Upper lobe of right lung (tissue), 1 donor: Measurements from ENCODE around the gene WIF1. TPM values are rescaled to one million over a fixed set of nuclear protein-coding genes. Genes with fewer than 3 reads are reported as not detected.
A peak's percentile ranks its signal among the peaks of the same experiment; 100 is the strongest.

ENCODE experiments used
- ATAC-seq: fragments of 200-7000 bp; cut with Tn5 transposase; one replicate; pipeline ENCODE4 v1.9.1; 2020; ENCODE audit warnings: mild to moderate bottlenecking, moderate library complexity
- DNase-seq: peaks from one replicate; pipeline ENCODE4 v3.0.0-alpha.2; 2020
- H3K27ac ChIP-seq: fragments of 200-600 bp; one replicate; pipeline ENCODE4 v1.8.0; 2022
- H3K27me3 ChIP-seq: fragments of 200-600 bp; one replicate; pipeline ENCODE4 v1.8.0; 2022; ENCODE audit warnings: mild to moderate bottlenecking
- H3K36me3 ChIP-seq: fragments of 200-600 bp; one replicate; pipeline ENCODE4 v1.8.0; 2022
- H3K4me1 ChIP-seq: fragments of 200-600 bp; one replicate; pipeline ENCODE4 v1.8.0; 2022
- H3K4me3 ChIP-seq: fragments of 200-600 bp; one replicate; pipeline ENCODE4 v1.8.0; 2022; ENCODE audit warnings: mild to moderate bottlenecking
- H3K9me3 ChIP-seq: fragments of 200-600 bp; one replicate; pipeline ENCODE4 v1.8.0; 2022
- intact Hi-C: fragments of 100-400 bp; cut with DNase I; formaldehyde crosslinking; loops from one replicate; pipeline ENCODE4 v1.11.0; 2022
- total RNA-seq: library from RNA; stranded (reverse); fragmentation: NEBNext Ultra II Directional; extraction: Animal tissue kit (Norgen Biotek cat#: 25700); gene quantifications from one replicate; pipeline ENCODE4 v1.2.1, GENCODE V29; 2021
- TF ChIP-seq, protein P1 (sequence below): fragments of 200-600 bp; IDR thresholded peaks from one replicate; pipeline ENCODE4 v1.8.0; 2022; ENCODE audit warnings: antibody characterized with exemption
- donor health status: DM: no; HTN: yes; CAD: no; lungs with severe emphysema.

The WIF1 gene
- total RNA-seq, 1 donor from 2014 or later: 171 TPM

DNA sequence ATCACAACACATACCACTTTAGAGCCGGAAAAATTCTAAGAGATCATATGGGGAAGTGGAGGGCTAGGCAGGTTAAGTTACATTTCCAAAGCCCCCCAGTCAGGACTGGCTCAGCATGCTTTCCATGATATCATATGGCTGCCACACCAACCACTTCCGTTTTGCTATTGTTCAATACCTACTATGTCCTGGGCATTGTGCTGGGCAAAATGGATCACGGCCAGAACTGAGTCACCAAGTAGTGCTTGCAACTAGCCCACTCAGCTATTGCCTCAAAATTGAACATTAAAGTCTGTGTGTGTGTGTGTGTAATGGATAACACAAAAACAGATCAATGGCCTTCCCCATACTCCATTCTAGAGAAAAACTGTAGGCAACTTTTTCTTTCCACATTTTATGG is 22.7 kb downstream of the WIF1 start:
- intact Hi-C loops: no loop called here
- TF ChIP-seq, protein P1, sequence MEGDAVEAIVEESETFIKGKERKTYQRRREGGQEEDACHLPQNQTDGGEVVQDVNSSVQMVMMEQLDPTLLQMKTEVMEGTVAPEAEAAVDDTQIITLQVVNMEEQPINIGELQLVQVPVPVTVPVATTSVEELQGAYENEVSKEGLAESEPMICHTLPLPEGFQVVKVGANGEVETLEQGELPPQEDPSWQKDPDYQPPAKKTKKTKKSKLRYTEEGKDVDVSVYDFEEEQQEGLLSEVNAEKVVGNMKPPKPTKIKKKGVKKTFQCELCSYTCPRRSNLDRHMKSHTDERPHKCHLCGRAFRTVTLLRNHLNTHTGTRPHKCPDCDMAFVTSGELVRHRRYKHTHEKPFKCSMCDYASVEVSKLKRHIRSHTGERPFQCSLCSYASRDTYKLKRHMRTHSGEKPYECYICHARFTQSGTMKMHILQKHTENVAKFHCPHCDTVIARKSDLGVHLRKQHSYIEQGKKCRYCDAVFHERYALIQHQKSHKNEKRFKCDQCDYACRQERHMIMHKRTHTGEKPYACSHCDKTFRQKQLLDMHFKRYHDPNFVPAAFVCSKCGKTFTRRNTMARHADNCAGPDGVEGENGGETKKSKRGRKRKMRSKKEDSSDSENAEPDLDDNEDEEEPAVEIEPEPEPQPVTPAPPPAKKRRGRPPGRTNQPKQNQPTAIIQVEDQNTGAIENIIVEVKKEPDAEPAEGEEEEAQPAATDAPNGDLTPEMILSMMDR: no peak

DNA sequence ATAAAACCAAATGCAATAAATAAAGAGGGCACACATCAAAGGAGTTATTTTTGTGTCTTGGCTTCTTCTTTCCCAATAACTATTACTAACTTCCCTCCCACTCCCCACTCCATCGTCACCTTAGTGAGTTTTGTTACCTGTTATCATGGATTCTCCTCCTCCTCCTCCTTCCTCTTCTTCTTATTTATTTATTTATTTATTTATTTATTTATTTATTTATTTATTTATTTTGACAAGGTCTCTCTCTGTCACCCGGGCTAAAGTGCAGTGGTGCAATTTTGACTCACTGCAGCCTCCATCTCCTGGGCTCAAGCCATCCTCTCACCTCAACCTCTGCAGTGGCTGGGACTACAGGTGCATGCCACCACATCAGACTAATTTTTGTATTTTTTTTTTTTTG is 26.4 kb downstream of the WIF1 start:
- ATAC-seq (no peak), DNase-seq (no peak)
- H3K36me3 ChIP-seq: no peaks in the 10 kb centered on the region
- no peak overlapping the region for H3K4me3 ChIP-seq
- intact Hi-C loops: no loop called here
- H3K27ac ChIP-seq: no peak overlapping the region
- no peaks in the 10 kb centered on the region for H3K9me3 ChIP-seq
- TF ChIP-seq, protein P1: no peak
- no peaks in the 10 kb centered on the region for H3K4me1 ChIP-seq
- no peaks in the 10 kb centered on the region for H3K27me3 ChIP-seq

More for the DNA sequence above, 22.7 kb downstream of the WIF1 start:
- no peak overlapping the region for H3K4me3 ChIP-seq
- H3K27ac ChIP-seq: no peak overlapping the region
- no peaks in the 10 kb centered on the region for H3K36me3 ChIP-seq
- no peaks in the 10 kb centered on the region for H3K9me3 ChIP-seq
- ATAC-seq (peak; percentile 10), DNase-seq (no peak)
- H3K4me1 ChIP-seq: no peaks in the 10 kb centered on the region
- H3K27me3 ChIP-seq: no peaks in the 10 kb centered on the region

DNA sequence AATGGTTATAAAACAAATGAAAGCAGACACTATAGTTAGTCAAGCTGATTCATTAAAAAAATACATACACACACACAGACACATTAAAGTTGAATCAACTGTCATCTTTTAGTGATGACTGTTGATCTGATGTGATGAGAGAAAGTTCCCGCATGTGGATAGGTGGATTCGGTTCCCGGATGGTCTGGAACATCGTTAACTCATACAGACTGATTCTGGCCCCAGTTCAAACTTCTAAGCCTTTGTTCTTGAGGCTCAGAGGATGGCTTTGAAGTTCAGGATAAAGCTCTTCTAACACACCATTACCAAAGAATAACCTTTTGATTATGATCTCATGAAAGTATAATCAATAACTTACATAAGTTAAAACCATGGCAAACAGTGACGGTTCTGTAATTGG is 27.5 kb downstream of the WIF1 start:
- intact Hi-C loops: no loop called here
- Histone ChIP-seq H3K4me1 (no peaks in the 10 kb centered on the region), H3K36me3 (no peaks in the 10 kb centered on the region), H3K4me3 (no peak overlapping the region), H3K27me3 (no peaks in the 10 kb centered on the region), H3K27ac (no peak overlapping the region), H3K9me3 (no peaks in the 10 kb centered on the region)
- TF ChIP-seq, protein P1: no peak
- ATAC-seq: no peak
- DNase-seq: no peak

DNA sequence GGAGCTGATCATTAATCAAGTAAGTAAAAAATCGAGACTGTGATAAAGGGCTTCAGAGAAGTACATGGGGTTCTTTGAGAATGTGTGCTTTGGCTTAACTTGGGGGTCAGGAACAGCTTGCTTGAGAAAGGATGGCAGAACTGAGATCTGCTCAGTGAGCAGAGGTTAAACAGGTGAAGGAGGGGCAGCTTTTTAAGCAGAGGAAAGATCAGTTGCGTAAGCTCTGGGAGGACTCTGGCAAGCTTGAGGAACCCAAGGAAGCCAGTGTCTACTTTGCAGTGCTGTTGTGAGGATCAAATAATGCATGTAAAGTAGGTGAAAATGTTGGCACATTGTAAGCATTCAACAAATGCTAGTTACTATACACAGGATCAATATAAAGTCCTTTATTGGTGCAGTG is 30.6 kb downstream of the WIF1 start:
- H3K27ac ChIP-seq: no peak overlapping the region
- DNase-seq (no peak), ATAC-seq (peak; percentile 47)
- intact Hi-C loops: no loop called here
- H3K4me1 ChIP-seq: no peaks in the 10 kb centered on the region
- TF ChIP-seq, protein P1: no peak
- H3K4me3 ChIP-seq: no peak overlapping the region
- H3K9me3 ChIP-seq: no peaks in the 10 kb centered on the region
- no peaks in the 10 kb centered on the region for H3K27me3 ChIP-seq
- no peaks in the 10 kb centered on the region for H3K36me3 ChIP-seq

DNA sequence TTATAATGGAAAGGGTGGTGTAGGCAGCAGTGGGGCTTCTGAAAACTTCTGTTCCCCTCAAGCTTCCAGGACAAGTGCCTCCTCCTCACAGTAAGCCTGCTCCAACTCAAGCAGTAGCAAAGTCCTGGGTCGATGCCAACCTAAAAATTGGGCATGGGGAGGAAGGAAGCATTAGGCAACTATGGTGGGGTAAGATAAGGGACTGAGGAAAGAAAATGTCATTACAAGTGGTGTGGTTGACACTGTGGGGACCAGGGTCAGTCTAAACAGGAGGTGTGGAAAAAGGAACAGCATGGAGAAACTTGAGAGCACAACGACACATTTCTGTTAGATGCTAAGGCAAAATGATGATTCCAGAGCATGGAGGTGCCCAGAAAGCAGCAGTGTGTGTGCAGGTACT is 34.9 kb downstream of the WIF1 start:
- no peak overlapping the region for H3K27ac ChIP-seq
- intact Hi-C loops: no loop called here
- H3K27me3 ChIP-seq: no peaks in the 10 kb centered on the region
- H3K36me3 ChIP-seq: no peaks in the 10 kb centered on the region
- no peaks in the 10 kb centered on the region for H3K9me3 ChIP-seq
- TF ChIP-seq, protein P1: no peak
- H3K4me3 ChIP-seq: no peak overlapping the region
- H3K4me1 ChIP-seq: no peaks in the 10 kb centered on the region
- ATAC-seq: peak; percentile 45
- no peak for DNase-seq

DNA sequence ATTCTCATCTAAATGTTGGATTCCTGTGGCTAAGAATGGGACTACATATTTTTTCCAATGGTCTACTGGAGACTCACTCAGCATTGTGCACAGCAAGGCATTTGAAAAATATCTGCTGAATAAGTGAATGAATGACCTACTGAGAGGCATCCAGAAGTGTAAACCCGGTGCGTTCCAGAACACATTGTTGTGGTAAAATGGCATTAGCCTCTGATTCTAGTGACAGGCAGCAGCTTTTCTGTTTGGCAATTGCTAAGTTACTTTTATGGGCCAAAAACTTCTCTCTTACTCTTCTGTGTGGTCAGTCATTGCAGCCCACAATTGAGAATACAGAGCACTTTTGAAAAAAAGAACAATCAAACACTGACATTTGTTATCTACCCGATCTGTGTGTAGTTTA is 36.5 kb downstream of the WIF1 start:
- intact Hi-C loops: no loop called here
- no peak overlapping the region for H3K4me3 ChIP-seq
- ATAC-seq (no peak), DNase-seq (no peak)
- TF ChIP-seq, protein P1: no peak
- H3K36me3 ChIP-seq: no peaks in the 10 kb centered on the region
- H3K9me3 ChIP-seq: no peaks in the 10 kb centered on the region
- no peak overlapping the region for H3K27ac ChIP-seq
- no peaks in the 10 kb centered on the region for H3K4me1 ChIP-seq
- no peaks in the 10 kb centered on the region for H3K27me3 ChIP-seq
